ENCODE data around the gene TUB.

The TUB gene

DNA sequence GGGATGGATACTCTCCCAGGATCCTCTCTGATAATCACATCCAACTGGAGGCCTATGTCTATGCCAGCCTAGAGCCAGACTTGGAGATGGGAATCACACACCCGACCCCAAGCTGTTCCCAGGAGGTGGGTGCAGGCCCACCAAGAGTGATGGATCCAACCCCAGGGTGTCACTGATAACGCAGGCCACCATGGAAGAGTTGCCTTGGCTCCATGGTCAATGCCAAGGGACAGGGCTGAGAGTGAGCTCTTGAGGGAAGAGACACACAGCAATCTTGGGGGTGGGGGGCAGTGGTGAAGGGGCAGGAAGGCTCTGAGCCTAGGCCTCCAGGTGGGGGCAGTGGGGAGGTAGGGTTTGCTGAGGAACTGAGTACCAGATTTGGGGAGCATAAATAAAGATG, 16.9 kb downstream of the TUB start:
- TF ChIP-seq ZNF274 (IDR thresholded peaks at IDR 0.05; ENCODE audit: low read depth, low read length): no peak
- H3K4me3 ChIP-seq (ENCODE audit: low read length): no peak overlapping the region

- no peak for TF ChIP-seq ZNF274 (IDR thresholded peaks at IDR 0.05; ENCODE audit: low read depth, low read length)
- H3K4me3 ChIP-seq (ENCODE audit: low read length): no peak overlapping the region
Observed at GRCh38 chr11:8098361-8098760, 17.4 kb downstream of the TUB start.

DNA sequence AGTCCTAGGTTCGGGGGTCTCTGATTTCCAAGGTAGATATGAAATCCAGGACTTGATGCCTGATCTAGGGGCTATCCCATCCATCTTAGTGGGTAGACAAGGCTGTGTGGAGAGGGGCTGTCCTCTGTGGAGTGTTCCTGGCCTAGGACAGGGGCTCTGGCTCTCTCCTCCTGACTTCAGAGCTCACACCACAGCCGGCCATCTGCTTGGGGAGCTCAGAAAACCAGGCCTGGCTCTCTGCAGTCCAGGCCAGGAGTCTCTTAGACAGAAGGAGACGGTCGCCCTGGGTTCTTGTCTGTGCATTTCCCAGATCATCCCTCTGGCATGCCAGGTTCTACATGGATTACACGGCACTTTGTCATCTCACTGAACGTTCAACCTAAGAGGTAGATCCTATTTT, 17.9 kb downstream of the TUB start:
- TF ChIP-seq ZNF274 (IDR thresholded peaks at IDR 0.05; ENCODE audit: low read depth, low read length): no peak
- H3K4me3 ChIP-seq (ENCODE audit: low read length): no peak overlapping the region

- no peak for TF ChIP-seq ZNF274 (IDR thresholded peaks at IDR 0.05; ENCODE audit: low read depth, low read length)
- H3K4me3 ChIP-seq (ENCODE audit: low read length): no peak overlapping the region
Observed at GRCh38 chr11:8099291-8099899, 18.4 kb downstream of the TUB start.

DNA sequence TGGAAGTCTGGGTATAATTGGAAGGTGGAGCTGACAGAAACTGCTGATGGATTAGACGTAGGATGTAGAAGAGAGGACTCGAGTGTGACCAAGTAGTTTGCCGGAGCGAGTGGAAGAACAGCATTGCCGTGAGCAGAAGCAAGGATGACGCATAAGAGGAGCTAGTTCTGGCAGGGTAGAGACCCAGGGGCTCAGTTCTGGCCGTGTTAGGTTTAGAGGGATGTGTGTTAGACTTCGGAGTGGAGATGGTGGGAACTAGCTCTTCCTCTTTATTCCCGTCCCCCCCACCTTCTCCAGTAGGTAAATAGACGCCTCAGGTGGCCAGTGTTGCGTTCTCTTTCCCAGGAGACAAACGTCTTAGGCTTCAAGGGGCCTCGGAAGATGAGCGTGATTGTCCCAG, 19.1 kb downstream of the TUB start:
- no peak for TF ChIP-seq ZNF274 (IDR thresholded peaks at IDR 0.05; ENCODE audit: low read depth, low read length)
- no peak overlapping the region for H3K4me3 ChIP-seq (ENCODE audit: low read length)

DNA sequence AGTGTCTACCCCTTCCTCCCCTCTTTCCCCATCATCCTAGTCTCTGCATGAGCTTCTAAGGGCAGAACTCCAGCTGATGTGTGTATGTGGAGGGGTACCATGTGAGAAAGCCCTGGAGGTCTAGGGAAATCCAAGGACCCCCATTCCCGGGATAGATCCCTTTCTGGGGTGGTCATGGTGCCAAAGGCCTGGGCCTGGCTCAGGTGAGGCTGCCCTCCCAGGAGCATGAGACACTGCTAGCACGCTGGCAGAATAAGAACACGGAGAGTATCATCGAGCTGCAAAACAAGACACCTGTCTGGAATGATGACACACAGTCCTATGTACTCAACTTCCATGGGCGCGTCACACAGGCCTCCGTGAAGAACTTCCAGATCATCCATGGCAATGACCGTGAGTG, 19.6 kb downstream of the TUB start:
- TF ChIP-seq ZNF274 (IDR thresholded peaks at IDR 0.05; ENCODE audit: low read depth, low read length): no peak
- H3K4me3 ChIP-seq (ENCODE audit: low read length): no peak overlapping the region

GRCh38 chr11:8101421-8101820, 20.4 kb downstream of the TUB start:
- TF ChIP-seq ZNF274 (IDR thresholded peaks at IDR 0.05; ENCODE audit: low read depth, low read length): no peak

DNA sequence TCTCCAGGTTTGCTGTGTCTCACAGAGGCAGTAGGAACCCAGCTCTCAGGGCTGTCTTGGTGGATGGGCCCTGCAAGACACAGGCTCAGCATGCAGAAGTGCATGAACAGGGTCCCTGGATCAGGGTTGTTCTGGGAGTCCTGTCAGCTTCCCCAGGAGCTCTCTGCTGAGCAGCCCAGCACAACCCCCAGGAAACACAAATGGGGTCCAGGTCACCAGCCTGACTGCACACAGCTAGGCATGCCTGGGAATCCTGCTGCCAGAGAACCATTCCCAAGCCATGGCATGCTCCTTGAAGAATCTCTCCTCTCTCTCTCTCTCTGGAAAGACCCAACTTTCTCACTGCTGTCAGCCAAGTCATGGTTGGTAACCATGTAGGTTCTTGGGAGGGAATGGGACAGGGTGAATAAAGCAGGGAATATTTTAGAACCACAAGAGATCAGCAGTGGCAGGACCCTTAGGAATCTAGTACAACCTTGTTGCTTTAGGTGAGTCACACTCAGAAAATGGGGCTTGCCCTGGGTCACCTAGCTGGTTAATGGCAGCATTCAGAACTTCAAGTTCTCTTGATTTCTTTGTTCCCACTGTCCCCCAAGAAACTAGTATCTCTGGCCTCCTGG, 21.4 kb downstream of the TUB start:
- H3K4me3 ChIP-seq (ENCODE audit: low read length): no peak overlapping the region

More at GRCh38 chr11:8101421-8101820, 20.4 kb downstream of the TUB start:
- H3K4me3 ChIP-seq (ENCODE audit: low read length): no peak overlapping the region

GRCh38 chr11:8102965-8103364, 22.0 kb downstream of the TUB start:
- TF ChIP-seq ZNF274 (IDR thresholded peaks at IDR 0.05; ENCODE audit: low read depth, low read length): no peak
- H3K4me3 ChIP-seq (ENCODE audit: low read length): no peak overlapping the region

More for the DNA sequence above, 21.4 kb downstream of the TUB start:
- no peak for TF ChIP-seq ZNF274 (IDR thresholded peaks at IDR 0.05; ENCODE audit: low read depth, low read length)

- TF ChIP-seq ZNF274 (IDR thresholded peaks at IDR 0.05; ENCODE audit: low read depth, low read length): no peak
Observed at GRCh38 chr11:8103909-8104308, 22.9 kb downstream of the TUB start.

GRCh38 chr11:8105133-8105532, 24.1 kb downstream of the TUB start:
- no peak overlapping the region for H3K4me3 ChIP-seq (ENCODE audit: low read length)
- TF ChIP-seq ZNF274 (IDR thresholded peaks at IDR 0.05; ENCODE audit: low read depth, low read length): no peak

More at GRCh38 chr11:8103909-8104308, 22.9 kb downstream of the TUB start:
- no peak overlapping the region for H3K4me3 ChIP-seq (ENCODE audit: low read length)

GRCh38 chr11:8105666-8106065, 24.7 kb downstream of the TUB start:
- no peak for TF ChIP-seq ZNF274 (IDR thresholded peaks at IDR 0.05; ENCODE audit: low read depth, low read length)

DNA sequence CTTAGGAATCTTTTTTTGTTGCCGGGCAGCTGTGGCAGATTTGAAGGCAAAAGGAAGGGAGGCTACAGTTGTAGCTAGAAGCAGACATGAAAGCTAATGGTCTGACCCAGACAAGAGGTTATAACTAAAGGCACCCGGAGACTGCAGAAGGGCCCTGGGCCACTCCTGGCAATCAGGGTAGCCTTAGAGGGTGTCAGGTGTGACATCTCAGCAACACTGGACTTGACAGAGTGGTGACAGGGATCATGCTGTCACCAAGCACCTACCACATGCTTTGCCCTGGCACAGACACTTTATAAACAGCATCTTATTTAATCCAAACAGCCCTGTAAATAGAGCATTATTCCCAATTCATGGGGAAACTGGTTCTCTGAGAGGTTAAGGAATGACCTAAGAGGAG, 25.7 kb downstream of the TUB start:
- H3K4me3 ChIP-seq (ENCODE audit: low read length): no peak overlapping the region
- no peak for TF ChIP-seq ZNF274 (IDR thresholded peaks at IDR 0.05; ENCODE audit: low read depth, low read length)

More at GRCh38 chr11:8105666-8106065, 24.7 kb downstream of the TUB start:
- H3K4me3 ChIP-seq (ENCODE audit: low read length): no peak overlapping the region

DNA sequence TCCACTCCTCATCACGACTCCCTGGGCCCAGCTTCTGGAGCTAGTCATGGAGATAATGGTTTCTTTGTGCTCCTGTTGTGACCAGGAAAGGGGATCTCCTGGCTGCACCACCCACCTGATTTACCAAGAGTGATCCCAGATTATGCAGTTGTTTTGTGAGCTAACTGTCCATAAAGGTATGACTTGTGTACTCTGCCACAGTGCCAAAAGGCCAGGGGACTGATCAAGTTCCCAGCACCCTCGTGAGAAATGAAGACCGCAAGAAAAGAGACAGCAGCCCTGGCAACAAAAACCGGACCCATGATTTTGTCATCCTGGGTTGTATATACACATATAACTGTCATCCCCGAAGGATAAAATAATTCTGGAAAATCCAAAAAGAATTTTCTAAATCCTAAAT, 26.6 kb downstream of the TUB start:
- no peak overlapping the region for H3K4me3 ChIP-seq (ENCODE audit: low read length)
- TF ChIP-seq ZNF274 (IDR thresholded peaks at IDR 0.05; ENCODE audit: low read depth, low read length): no peak

GRCh38 chr11:8108421-8108820, 27.4 kb downstream of the TUB start:
- H3K4me3 ChIP-seq (ENCODE audit: low read length): no peak overlapping the region
- no peak for TF ChIP-seq ZNF274 (IDR thresholded peaks at IDR 0.05; ENCODE audit: low read depth, low read length)

GRCh38 chr11:8109675-8110074, 28.7 kb downstream of the TUB start:
- no peak for TF ChIP-seq ZNF274 (IDR thresholded peaks at IDR 0.05; ENCODE audit: low read depth, low read length)

More at GRCh38 chr11:8109675-8110074, 28.7 kb downstream of the TUB start:
- H3K4me3 ChIP-seq (ENCODE audit: low read length): no peak overlapping the region
